ENCODE results near the gene MYT1. TPM values are rescaled to one million over a fixed set of nuclear protein-coding genes. Genes with fewer than 3 reads are reported as not detected.

MYT1 gene
- total and polyA plus RNA-seq, 9 of the 15 experiments (the other 6 are each of a cell fraction or from before 2014, with no cell fraction given): 0.02 to 0.12 (median 0.06) TPM; not detected in 4

DNA sequence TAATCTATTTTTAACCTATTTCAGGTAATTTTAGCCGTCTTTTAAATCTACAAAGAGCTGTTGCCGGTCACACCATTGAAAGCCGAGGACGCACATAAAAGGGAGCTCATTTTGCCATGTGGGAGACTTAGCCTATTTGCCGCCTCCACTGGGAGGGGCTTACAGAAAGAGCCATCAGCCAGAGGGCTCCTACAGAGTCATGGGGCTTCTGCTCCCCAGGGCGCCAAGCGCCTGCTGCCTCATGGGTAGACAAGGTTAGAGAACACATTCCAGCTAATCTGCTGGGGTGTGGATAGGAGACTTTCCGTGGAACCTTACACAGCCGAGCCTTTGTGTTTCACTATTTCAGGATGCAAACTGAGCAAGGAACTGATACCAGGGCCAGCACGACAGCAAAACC is 103.9 kb downstream of the MYT1 start:
- H3K9ac ChIP-seq (ENCODE audit: insufficient read depth in 1 of 2, low read depth in 2 of 2, low read length in 2 of 2): no peak overlapping the region
- TF ChIP-seq ESRRB (CRISPR knock-in tag; IDR thresholded peaks at IDR 0.05; ENCODE audit: borderline replicate concordance): no peak
- no peak for TF ChIP-seq ZNF592 (IDR thresholded peaks at IDR 0.05)
- TF ChIP-seq, protein P1, sequence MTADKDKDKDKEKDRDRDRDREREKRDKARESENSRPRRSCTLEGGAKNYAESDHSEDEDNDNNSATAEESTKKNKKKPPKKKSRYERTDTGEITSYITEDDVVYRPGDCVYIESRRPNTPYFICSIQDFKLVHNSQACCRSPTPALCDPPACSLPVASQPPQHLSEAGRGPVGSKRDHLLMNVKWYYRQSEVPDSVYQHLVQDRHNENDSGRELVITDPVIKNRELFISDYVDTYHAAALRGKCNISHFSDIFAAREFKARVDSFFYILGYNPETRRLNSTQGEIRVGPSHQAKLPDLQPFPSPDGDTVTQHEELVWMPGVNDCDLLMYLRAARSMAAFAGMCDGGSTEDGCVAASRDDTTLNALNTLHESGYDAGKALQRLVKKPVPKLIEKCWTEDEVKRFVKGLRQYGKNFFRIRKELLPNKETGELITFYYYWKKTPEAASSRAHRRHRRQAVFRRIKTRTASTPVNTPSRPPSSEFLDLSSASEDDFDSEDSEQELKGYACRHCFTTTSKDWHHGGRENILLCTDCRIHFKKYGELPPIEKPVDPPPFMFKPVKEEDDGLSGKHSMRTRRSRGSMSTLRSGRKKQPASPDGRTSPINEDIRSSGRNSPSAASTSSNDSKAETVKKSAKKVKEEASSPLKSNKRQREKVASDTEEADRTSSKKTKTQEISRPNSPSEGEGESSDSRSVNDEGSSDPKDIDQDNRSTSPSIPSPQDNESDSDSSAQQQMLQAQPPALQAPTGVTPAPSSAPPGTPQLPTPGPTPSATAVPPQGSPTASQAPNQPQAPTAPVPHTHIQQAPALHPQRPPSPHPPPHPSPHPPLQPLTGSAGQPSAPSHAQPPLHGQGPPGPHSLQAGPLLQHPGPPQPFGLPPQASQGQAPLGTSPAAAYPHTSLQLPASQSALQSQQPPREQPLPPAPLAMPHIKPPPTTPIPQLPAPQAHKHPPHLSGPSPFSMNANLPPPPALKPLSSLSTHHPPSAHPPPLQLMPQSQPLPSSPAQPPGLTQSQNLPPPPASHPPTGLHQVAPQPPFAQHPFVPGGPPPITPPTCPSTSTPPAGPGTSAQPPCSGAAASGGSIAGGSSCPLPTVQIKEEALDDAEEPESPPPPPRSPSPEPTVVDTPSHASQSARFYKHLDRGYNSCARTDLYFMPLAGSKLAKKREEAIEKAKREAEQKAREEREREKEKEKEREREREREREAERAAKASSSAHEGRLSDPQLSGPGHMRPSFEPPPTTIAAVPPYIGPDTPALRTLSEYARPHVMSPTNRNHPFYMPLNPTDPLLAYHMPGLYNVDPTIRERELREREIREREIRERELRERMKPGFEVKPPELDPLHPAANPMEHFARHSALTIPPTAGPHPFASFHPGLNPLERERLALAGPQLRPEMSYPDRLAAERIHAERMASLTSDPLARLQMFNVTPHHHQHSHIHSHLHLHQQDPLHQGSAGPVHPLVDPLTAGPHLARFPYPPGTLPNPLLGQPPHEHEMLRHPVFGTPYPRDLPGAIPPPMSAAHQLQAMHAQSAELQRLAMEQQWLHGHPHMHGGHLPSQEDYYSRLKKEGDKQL (CRISPR knock-in tag; IDR thresholded peaks at IDR 0.05; ENCODE audit: borderline replicate concordance): no peak
- no peak for TF ChIP-seq MTA2 (IDR thresholded peaks at IDR 0.05; ENCODE audit: low read depth)
- TF ChIP-seq MYBL2 (IDR thresholded peaks at IDR 0.05; ENCODE audit: low read depth): no peak
- no peak for TF ChIP-seq MYBL2 (CRISPR knock-in tag; IDR thresholded peaks at IDR 0.05; ENCODE audit: borderline replicate concordance)
- no peak for TF ChIP-seq ZNF12 (CRISPR knock-in tag; IDR thresholded peaks at IDR 0.05)
- TF ChIP-seq CCNT2 (IDR thresholded peaks at IDR 0.05; ENCODE audit: borderline replicate concordance, extremely low read depth, insufficient read length, low read depth, low read length): no peak
- no peak for TF ChIP-seq GTF2A2 (tag; IDR thresholded peaks at IDR 0.05)
- no peak overlapping the region for H2AFZ ChIP-seq (ENCODE audit: low read depth, low read length)
- no TSS peak for BruUV-seq (replicated peaks)
- peaks cover 0 to 8% of the 10 kb centered on the region in 2 experiments; a peak in 1 of 5 replicates for H3K4me1 ChIP-seq (replicated peaks in 1 of 2; ENCODE audit: control insufficient read depth in 2 of 2, insufficient read depth in 2 of 2, low read length in 2 of 2)
- FAIRE-seq (no peak), DNase-seq (ENCODE audit: extremely low read depth in 1 of 4, low spot score in 3 of 4) (no peak), ATAC-seq (no peak)
- H3K4me3 ChIP-seq: no peak overlapping the region
- in situ Hi-C loops (cut with MboI): no loop called here
- intact Hi-C loops (cut with micrococcal nuclease): no loop called here
- H3K79me2 ChIP-seq (ENCODE audit: control insufficient read depth, insufficient read depth, low read length): no peaks in the 10 kb centered on the region
- H3K9me3 ChIP-seq (replicated peaks; ENCODE audit: control insufficient read depth, insufficient read depth, low read depth, low read length): peaks cover 14% of the 10 kb centered on the region
- CTCF ChIA-PET (ENCODE audit: low intra/inter-chr PET ratio): no interaction called here
- H3K4me2 ChIP-seq (ENCODE audit: insufficient read depth, low read length): no peak overlapping the region
- POLR2A ChIA-PET: interaction anchor here (1.2 kb wide), 1 partner anchor 13 kb away, joined by 5 read pairs; the partner anchor contains the start of gene PCMTD2
- peaks cover 4% of the 10 kb centered on the region; the same call in 1 of the 3 replicates for H3K36me3 ChIP-seq (ENCODE audit: control insufficient read depth, insufficient read depth, low read length)
- no peak overlapping the region for H3K27ac ChIP-seq (ENCODE audit: extremely low read depth, low read depth, low read length)
- H4K20me1 ChIP-seq (replicated peaks; ENCODE audit: control insufficient read depth, insufficient read depth, low read length): no peaks in the 10 kb centered on the region
- H3K9me1 ChIP-seq (ENCODE audit: control insufficient read depth, insufficient read depth, low read length): no peaks in the 10 kb centered on the region
- 88% methylated on average over 10 of the region's 10 CpGs for WGBS (ENCODE audit: insufficient coverage, low coverage, missing lambda C conversion rate)
- no peaks in the 10 kb centered on the region for H3K27me3 ChIP-seq (ENCODE audit: control insufficient read depth in 2 of 2, insufficient read depth in 2 of 2, low read length in 2 of 2)
